HUES48 (cell line): Measurements from ENCODE around the gene AGPAT4.

Experiments
- H3K27ac ChIP-seq: one replicate; pipeline ENCODE4 v1.7.0; 2013; ENCODE audit warnings: low read depth, low read length, inconsistent platforms
- H3K27me3 ChIP-seq: 2 replicates; pipeline ENCODE4 v1.6.1; 2013; ENCODE audit warnings: mild to moderate bottlenecking, low read length; ENCODE audit not compliant: control insufficient read depth, insufficient read depth
- H3K36me3 ChIP-seq: 2 replicates; pipeline ENCODE4 v1.6.1; 2013; ENCODE audit warnings: low read length; ENCODE audit not compliant: control insufficient read depth, insufficient read depth
- H3K4me1 ChIP-seq: 2 replicates; pipeline ENCODE4 v1.6.1; 2013; ENCODE audit warnings: mild to moderate bottlenecking, low read length; ENCODE audit not compliant: control insufficient read depth, insufficient read depth
- H3K4me3 ChIP-seq: 2 replicates; pipeline ENCODE4 v1.5.1; 2013; ENCODE audit warnings: mild to moderate bottlenecking, low read depth, low read length
- H3K9ac ChIP-seq: 2 replicates; pipeline ENCODE4 v1.6.1; 2013; ENCODE audit warnings: mild to moderate bottlenecking, low read depth, low read length, moderate library complexity
- H3K9me3 ChIP-seq: 2 replicates; pipeline ENCODE4 v1.6.1; 2013; ENCODE audit warnings: low read length; ENCODE audit not compliant: control insufficient read depth, insufficient read depth

The AGPAT4 gene

DNA sequence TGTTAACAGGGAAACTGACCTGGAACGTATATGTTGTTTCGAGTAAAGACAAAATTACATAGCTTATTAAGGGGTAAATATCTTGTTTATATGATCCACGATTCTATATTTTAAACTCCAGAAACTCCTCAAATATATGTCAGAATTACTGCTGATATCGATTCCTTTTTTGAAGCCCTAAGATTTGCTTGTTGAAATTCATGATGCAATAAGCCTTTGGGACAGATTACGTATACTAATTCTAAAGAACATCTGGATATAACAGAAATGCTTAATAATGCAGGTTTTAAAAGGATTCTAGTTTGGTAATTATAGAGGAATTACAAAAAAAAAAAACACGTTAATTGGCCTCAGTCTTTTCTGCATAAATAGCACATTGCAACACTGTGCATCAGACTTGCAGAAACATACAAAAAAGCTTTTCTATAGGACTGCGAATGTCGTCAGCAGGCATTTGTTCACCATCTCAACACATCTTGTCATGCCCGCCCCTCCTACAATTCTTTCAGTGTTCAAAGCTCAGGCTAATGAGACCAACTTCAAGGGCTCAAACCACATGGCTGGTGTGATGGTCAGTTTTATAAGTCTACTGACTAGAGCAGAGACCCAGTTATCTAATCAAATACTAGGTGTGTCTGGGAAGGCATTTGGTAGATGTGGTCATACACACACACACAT, 74.9 kb downstream of the AGPAT4 start:
- H3K4me1 ChIP-seq: peaks cover 8% of the 10 kb centered on the region
- H3K4me3 ChIP-seq: no peak overlapping the region
- no peak overlapping the region for H3K27ac ChIP-seq
- peaks cover 6% of the 10 kb centered on the region; the same call in 1 of the 2 replicates for H3K9me3 ChIP-seq
- no peak overlapping the region for H3K9ac ChIP-seq
- peaks cover 12% of the 10 kb centered on the region; the same call in 1 of the 2 replicates for H3K36me3 ChIP-seq
- no peaks in the 10 kb centered on the region for H3K27me3 ChIP-seq

DNA sequence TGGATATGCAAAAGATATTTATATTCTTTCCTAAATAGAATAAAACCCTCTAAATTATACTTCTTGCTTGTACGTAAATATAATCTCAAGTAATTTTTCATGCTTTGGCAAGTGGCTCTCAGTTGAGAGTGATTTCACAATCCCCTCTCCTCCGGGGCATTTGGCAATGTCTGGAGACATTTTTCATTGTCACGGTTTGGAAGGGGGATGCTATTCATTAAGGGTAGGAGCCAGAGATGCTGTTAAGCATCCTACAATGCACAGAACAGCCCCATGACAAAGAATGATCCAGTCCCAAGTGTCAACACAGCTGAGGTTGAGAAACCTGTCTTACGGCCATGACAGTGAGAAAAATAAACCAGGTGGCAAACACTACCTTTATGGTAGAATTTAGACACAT, 75.7 kb downstream of the AGPAT4 start:
- no peak overlapping the region for H3K27ac ChIP-seq
- H3K36me3 ChIP-seq: peaks cover 12% of the 10 kb centered on the region; the same call in 1 of the 2 replicates
- no peak overlapping the region for H3K9ac ChIP-seq
- no peak overlapping the region for H3K4me3 ChIP-seq
- no peaks in the 10 kb centered on the region for H3K27me3 ChIP-seq
- peaks cover 4% of the 10 kb centered on the region; the same call in 1 of the 2 replicates for H3K4me1 ChIP-seq
- H3K9me3 ChIP-seq: peaks cover 13% of the 10 kb centered on the region

- no peaks in the 10 kb centered on the region for H3K4me1 ChIP-seq
- H3K36me3 ChIP-seq: peaks cover 6% of the 10 kb centered on the region; the same call in 1 of the 2 replicates
- no peak overlapping the region for H3K4me3 ChIP-seq
- no peak overlapping the region for H3K9ac ChIP-seq
- no peak overlapping the region for H3K27ac ChIP-seq
- peaks cover 21% of the 10 kb centered on the region for H3K9me3 ChIP-seq
- H3K27me3 ChIP-seq: no peaks in the 10 kb centered on the region
These were observed 78.5 kb downstream of the AGPAT4 start for GRCh38 chr6:161195386-161195785.

GRCh38 chr6:161194374-161194773, 79.5 kb downstream of the AGPAT4 start:
- Histone ChIP-seq H3K36me3 (peaks cover 6% of the 10 kb centered on the region; the same call in 1 of the 2 replicates), H3K27ac (no peak overlapping the region), H3K27me3 (no peaks in the 10 kb centered on the region), H3K9ac (no peak overlapping the region), H3K9me3 (peaks cover 21% of the 10 kb centered on the region), H3K4me1 (no peaks in the 10 kb centered on the region), H3K4me3 (no peak overlapping the region)

DNA sequence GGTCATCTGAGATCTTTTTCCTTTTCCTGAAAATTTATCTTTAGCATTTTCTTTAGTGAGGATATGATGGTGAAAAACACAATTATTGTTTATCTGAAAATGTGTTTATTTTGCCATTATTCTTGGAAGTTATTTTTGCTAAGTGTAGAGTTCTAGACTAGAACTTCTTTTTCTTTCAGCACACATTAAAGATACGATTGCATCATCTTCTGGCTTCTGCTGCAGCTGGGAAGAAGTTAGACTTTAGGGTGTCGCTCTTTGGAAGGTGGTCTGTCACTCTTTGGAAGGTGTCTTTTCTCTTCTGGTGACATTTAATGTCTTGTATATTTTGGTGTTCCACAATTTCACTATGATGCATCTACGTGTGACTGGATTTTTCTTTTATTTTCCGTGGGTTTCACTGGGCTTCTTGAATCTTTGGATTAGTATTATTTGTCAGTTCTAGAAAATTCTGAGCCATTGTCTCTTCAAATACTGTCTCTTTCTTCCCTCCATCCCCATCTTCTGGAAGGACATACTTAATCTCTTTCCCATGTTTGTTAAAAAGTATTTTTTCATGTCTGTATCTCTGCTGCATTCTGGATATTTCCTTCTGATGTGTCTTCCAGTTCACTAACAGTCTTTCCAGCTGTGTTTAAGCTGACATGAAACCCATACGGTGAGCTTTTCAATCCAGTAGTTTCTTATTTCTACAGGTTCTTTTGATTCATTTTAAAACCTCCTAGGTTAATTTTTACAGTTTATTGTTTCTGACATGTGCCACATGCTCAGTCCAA, 81.0 kb downstream of the AGPAT4 start:
- no peak overlapping the region for H3K4me3 ChIP-seq
- no peaks in the 10 kb centered on the region for H3K4me1 ChIP-seq
- no peak overlapping the region for H3K9ac ChIP-seq
- H3K9me3 ChIP-seq: peaks cover 21% of the 10 kb centered on the region
- no peaks in the 10 kb centered on the region for H3K27me3 ChIP-seq
- no peak overlapping the region for H3K27ac ChIP-seq
- peaks cover 8% of the 10 kb centered on the region; the same call in 1 of the 2 replicates for H3K36me3 ChIP-seq

DNA sequence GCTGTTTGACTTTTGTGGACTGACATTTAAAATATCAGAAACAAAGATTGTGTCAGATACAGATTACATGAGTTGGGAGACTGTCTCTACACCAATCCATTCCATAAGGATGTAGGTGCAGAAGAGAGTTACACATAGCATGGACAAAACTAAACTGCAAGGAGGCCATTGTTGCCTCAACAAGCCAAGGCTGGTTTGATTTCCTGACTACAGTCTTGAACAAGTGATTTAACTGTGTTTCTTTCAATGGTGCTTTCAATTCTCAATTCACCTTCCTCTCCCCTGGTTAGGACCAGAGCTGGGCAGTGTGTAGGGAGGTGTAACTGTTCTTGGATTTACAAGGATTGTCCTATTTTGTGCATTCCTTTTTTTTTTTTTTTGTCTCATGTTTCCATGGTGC, 82.2 kb downstream of the AGPAT4 start:
- Histone ChIP-seq H3K36me3 (peaks cover 14% of the 10 kb centered on the region; the same call in 1 of the 2 replicates), H3K27ac (no peak overlapping the region), H3K27me3 (no peaks in the 10 kb centered on the region), H3K9ac (no peak overlapping the region), H3K4me1 (no peaks in the 10 kb centered on the region), H3K4me3 (no peak overlapping the region), H3K9me3 (peaks cover 21% of the 10 kb centered on the region)

- no peak overlapping the region for H3K9ac ChIP-seq
- H3K4me1 ChIP-seq: no peaks in the 10 kb centered on the region
- no peak overlapping the region for H3K4me3 ChIP-seq
- H3K9me3 ChIP-seq: peaks cover 21% of the 10 kb centered on the region
- H3K36me3 ChIP-seq: peaks cover 16% of the 10 kb centered on the region; the same call in 1 of the 2 replicates
- no peaks in the 10 kb centered on the region for H3K27me3 ChIP-seq
- no peak overlapping the region for H3K27ac ChIP-seq
These were observed 82.9 kb downstream of the AGPAT4 start for GRCh38 chr6:161191007-161191406.

GRCh38 chr6:161189891-161190290, 84.0 kb downstream of the AGPAT4 start:
- H3K4me1 ChIP-seq: no peaks in the 10 kb centered on the region
- H3K27ac ChIP-seq: no peak overlapping the region
- H3K4me3 ChIP-seq: no peak overlapping the region
- peaks cover 16% of the 10 kb centered on the region; the same call in 1 of the 2 replicates for H3K36me3 ChIP-seq
- H3K9ac ChIP-seq: no peak overlapping the region
- no peaks in the 10 kb centered on the region for H3K27me3 ChIP-seq
- H3K9me3 ChIP-seq: peaks cover 21% of the 10 kb centered on the region

- Histone ChIP-seq H3K4me1 (no peaks in the 10 kb centered on the region), H3K9me3 (peaks cover 14% of the 10 kb centered on the region), H3K9ac (no peak overlapping the region), H3K36me3 (0 out of 2 replicates have a peak, but pooled peaks cover 10% of the 10 kb centered on the region), H3K27me3 (no peaks in the 10 kb centered on the region), H3K27ac (no peak overlapping the region), H3K4me3 (no peak overlapping the region)
These were observed 85.1 kb downstream of the AGPAT4 start for GRCh38 chr6:161188547-161189465.

GRCh38 chr6:161186173-161186769, 87.6 kb downstream of the AGPAT4 start:
- Histone ChIP-seq H3K27ac (no peak overlapping the region), H3K27me3 (no peaks in the 10 kb centered on the region), H3K9ac (no peak overlapping the region), H3K9me3 (no peaks in the 10 kb centered on the region), H3K4me1 (no peaks in the 10 kb centered on the region), H3K36me3 (0 out of 2 replicates have a peak, but pooled peaks cover 10% of the 10 kb centered on the region), H3K4me3 (no peak overlapping the region)
